Uterus (tissue), 4 donors: ENCODE measurements around the gene MBP. TPM values are rescaled to one million over a fixed set of nuclear protein-coding genes. Genes with fewer than 3 reads are reported as not detected.

Experiments
- DNase-seq, 2 donors: peaks; one replicate each; pipeline ENCODE4 v3.0.0-alpha.2; 2019 to 2020
- H3K27ac ChIP-seq, 2 donors: fragments of 200-600 bp; sonication (generic); 1 replicate in 1 of 2; 2 replicates in 1 of 2; pipeline ENCODE4 v1.5.1; 2016 to 2018
- H3K27me3 ChIP-seq, 2 donors: fragments of 200-600 bp; sonication (generic); one replicate each; pipeline ENCODE4 v1.5.1; 2018 to 2019; ENCODE audit warnings: control low read depth in 1 of 2
- H3K36me3 ChIP-seq, 2 donors: fragments of 200-600 bp; sonication (generic); one replicate each; pipeline ENCODE4 v1.5.1; 2019; ENCODE audit warnings: control low read depth in 1 of 2
- H3K4me1 ChIP-seq, 2 donors: fragments of 200-600 bp; sonication (generic); one replicate each; pipeline ENCODE4 v1.5.1; 2018 to 2019; ENCODE audit warnings: control low read depth in 1 of 2
- H3K4me3 ChIP-seq, 2 donors: fragments of 200-600 bp; sonication (generic); 1 replicate in 1 of 2; 2 replicates in 1 of 2; pipeline ENCODE4 v1.5.1; 2018 to 2019; ENCODE audit warnings: mild to moderate bottlenecking in 1 of 2
- H3K9me3 ChIP-seq, 2 donors: fragments of 200-600 bp; sonication (generic); one replicate each; pipeline ENCODE4 v1.5.1; 2019; ENCODE audit warnings: control low read depth in 1 of 2
- CTCF ChIP-seq, 4 experiments: fragments of 200-600 bp in 2 of 4; fragments of 450-650 bp in 2 of 4; sonication (generic) in 2 of 4; IDR thresholded peaks; one replicate each; pipeline ENCODE4 v1.5.1; 2016 to 2019; ENCODE audit warnings: antibody characterized with exemption in 4 of 4, mild to moderate bottlenecking in 2 of 4, moderate library complexity in 1 of 4
- POLR2A ChIP-seq, 2 donors: fragments of 450-650 bp; IDR thresholded peaks; one replicate each; pipeline ENCODE4 v1.6.1; 2016; ENCODE audit warnings: antibody characterized with exemption in 2 of 2, mild to moderate bottlenecking in 1 of 2, moderate library complexity in 1 of 2
- intact Hi-C: fragments of 100-400 bp; cut with DNase I; formaldehyde crosslinking; loops from one replicate; pipeline ENCODE4 v1.15.1; 2023; ENCODE audit warnings: low total_unique reads
- total RNA-seq, 4 donors: library from RNA; depleted of rRNA in 3 of 4; stranded (reverse); fragments of >200 nt in 3 of 4; gene quantifications; one replicate each; pipeline versions ENCODE4 v1.1.0 to v1.2.4, GENCODE V29; 2014 to 2023
- donor health status: DM: yes; HTN: yes; CAD: no.

MBP gene
- total RNA-seq, 4 donors from 2014 or later, result 12.1 to 52.2 (median 19.8) TPM

GRCh38 chr18:76959605-76960004 is 173.0 kb downstream of the MBP start:
- Histone ChIP-seq H3K4me3 (no peak overlapping the region), H3K4me1 (no peaks in the 10 kb centered on the region), H3K36me3 (no peaks in the 10 kb centered on the region), H3K27me3 (no peaks in the 10 kb centered on the region), H3K9me3 (no peaks in the 10 kb centered on the region), H3K27ac (no peak overlapping the region)
- TF ChIP-seq POLR2A (IDR thresholded peaks at IDR 0.05), result no peak
- no peak for TF ChIP-seq CTCF (IDR thresholded peaks at IDR 0.05)
- intact Hi-C loops, result no loop called here
- DNase-seq, result no peak

GRCh38 chr18:76958692-76959341 is 173.8 kb downstream of the MBP start:
- Histone ChIP-seq H3K27me3 (no peaks in the 10 kb centered on the region), H3K9me3 (no peaks in the 10 kb centered on the region), H3K27ac (no peak overlapping the region), H3K4me3 (no peak overlapping the region), H3K36me3 (no peaks in the 10 kb centered on the region), H3K4me1 (no peaks in the 10 kb centered on the region)
- intact Hi-C loops, result no loop called here
- DNase-seq, result no peak
- no peak for TF ChIP-seq CTCF (IDR thresholded peaks at IDR 0.05)
- no peak for TF ChIP-seq POLR2A (IDR thresholded peaks at IDR 0.05)

GRCh38 chr18:76957384-76958355 is 174.9 kb downstream of the MBP start:
- intact Hi-C loops, result no loop called here

GRCh38 chr18:76956648-76957047 is 175.9 kb downstream of the MBP start:
- Histone ChIP-seq H3K4me3 (no peak overlapping the region), H3K27me3 (no peaks in the 10 kb centered on the region), H3K27ac (no peak overlapping the region), H3K36me3 (no peaks in the 10 kb centered on the region), H3K4me1 (peaks cover 0 to 3% of the 10 kb centered on the region in 2 donors), H3K9me3 (no peaks in the 10 kb centered on the region)
- DNase-seq, result no peak
- intact Hi-C loops, result no loop called here
- no peak for TF ChIP-seq POLR2A (IDR thresholded peaks at IDR 0.05)
- no peak for TF ChIP-seq CTCF (IDR thresholded peaks at IDR 0.05)

More at GRCh38 chr18:76957384-76958355, 174.9 kb downstream of the MBP start:
- Histone ChIP-seq H3K27me3 (no peaks in the 10 kb centered on the region), H3K4me1 (peaks cover 0 to 3% of the 10 kb centered on the region in 2 donors), H3K27ac (peak overlapping the region in 1 of 2 donors; percentile 6), H3K36me3 (no peaks in the 10 kb centered on the region), H3K4me3 (no peak overlapping the region), H3K9me3 (no peaks in the 10 kb centered on the region)
- DNase-seq, result no peak
- TF ChIP-seq POLR2A (IDR thresholded peaks at IDR 0.05), result no peak
- TF ChIP-seq CTCF (IDR thresholded peaks at IDR 0.05), result no peak
